D721Med (cell line): ENCODE results near the gene B9D1.
"Not testable (repeated sequence)": the region's sequence is repeated elsewhere in the genome, so short reads cannot be mapped to it uniquely, and the experiment has no call there.

Source experiments
- DNase-seq: peaks from one replicate; pipeline ENCODE4 v3.0.0; 2011; ENCODE audit warnings: low spot score; ENCODE audit not compliant: insufficient read length
- FAIRE-seq: peaks from 2 replicates; lab custom pipeline; 2011; peaks lifted over from hg19 to GRCh38; lab: Jason Lieb, UNC
- TF ChIP-seq, protein P1 (sequence below): IDR thresholded peaks from 2 replicates; pipeline ENCODE4 v1.5.1; 2012; ENCODE audit warnings: mild to moderate bottlenecking, control low read depth; ENCODE audit not compliant: insufficient read depth; ENCODE audit errors: missing control alignments

Gene B9D1

DNA sequence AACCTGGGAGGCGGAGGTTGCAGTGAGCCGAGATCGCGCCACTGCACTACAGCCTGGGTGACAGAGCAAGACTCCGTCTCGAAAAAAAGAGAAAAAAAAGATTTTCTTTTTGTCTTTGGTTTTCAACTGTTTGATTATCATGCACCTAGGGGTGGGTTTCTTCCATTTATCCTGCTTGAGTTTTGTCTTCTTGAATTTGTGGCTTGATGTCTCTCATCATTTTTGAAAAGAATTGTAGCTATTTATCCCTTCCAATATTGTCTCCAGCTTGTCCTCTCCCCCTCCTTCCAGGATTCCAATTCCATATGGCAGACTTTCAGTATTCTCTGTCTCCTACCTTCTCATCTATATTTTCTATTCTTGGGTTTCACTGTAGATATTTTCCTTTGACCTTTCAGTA is 7.8 kb downstream of the B9D1 start:
- TF ChIP-seq, protein P1, sequence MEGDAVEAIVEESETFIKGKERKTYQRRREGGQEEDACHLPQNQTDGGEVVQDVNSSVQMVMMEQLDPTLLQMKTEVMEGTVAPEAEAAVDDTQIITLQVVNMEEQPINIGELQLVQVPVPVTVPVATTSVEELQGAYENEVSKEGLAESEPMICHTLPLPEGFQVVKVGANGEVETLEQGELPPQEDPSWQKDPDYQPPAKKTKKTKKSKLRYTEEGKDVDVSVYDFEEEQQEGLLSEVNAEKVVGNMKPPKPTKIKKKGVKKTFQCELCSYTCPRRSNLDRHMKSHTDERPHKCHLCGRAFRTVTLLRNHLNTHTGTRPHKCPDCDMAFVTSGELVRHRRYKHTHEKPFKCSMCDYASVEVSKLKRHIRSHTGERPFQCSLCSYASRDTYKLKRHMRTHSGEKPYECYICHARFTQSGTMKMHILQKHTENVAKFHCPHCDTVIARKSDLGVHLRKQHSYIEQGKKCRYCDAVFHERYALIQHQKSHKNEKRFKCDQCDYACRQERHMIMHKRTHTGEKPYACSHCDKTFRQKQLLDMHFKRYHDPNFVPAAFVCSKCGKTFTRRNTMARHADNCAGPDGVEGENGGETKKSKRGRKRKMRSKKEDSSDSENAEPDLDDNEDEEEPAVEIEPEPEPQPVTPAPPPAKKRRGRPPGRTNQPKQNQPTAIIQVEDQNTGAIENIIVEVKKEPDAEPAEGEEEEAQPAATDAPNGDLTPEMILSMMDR = no peak
- no peak for FAIRE-seq

DNA sequence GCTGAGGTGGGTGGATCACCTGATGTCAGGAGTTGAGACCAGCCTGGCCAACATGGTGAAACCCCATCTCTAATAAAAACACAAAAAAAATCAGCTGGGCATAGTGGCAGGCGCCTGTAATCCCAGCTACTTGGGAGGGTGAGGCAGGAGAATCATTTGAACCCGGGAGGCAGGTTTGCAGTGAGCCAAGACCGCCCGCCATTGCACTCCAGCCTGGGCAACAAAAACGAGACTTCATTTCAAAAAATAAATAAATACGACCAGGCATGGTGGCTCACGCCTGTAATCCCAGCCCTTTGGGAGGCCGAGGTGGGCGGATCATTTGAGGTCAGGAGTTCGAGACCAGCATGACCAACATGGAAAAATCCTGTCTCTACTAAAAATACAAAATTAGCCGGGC is 9.1 kb downstream of the B9D1 start:
- not testable (repeated sequence) for DNase-seq, FAIRE-seq

More for the DNA sequence above, 7.8 kb downstream of the B9D1 start:
- DNase-seq = no peak

DNA sequence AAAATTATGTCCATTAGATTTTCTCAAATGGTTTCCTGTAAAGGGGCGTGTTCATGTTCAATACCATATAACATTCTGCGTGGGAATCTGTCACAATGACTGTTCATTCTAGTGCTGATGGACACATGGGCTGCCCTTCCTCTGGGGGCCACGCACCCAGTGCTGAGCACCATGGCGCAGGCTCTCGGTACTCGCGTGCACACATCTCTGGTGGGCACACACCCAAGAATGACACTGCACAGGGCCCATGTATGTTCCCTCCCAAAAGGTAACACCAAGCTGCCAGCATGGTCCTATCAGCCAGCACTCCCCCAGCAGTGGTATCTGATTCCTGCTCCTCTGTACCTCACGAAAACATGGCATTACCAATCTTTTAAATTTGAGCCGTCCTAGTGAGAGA is 13.7 kb downstream of the B9D1 start:
- DNase-seq (no peak), FAIRE-seq (no peak)
- TF ChIP-seq, protein P1 = no peak

DNA sequence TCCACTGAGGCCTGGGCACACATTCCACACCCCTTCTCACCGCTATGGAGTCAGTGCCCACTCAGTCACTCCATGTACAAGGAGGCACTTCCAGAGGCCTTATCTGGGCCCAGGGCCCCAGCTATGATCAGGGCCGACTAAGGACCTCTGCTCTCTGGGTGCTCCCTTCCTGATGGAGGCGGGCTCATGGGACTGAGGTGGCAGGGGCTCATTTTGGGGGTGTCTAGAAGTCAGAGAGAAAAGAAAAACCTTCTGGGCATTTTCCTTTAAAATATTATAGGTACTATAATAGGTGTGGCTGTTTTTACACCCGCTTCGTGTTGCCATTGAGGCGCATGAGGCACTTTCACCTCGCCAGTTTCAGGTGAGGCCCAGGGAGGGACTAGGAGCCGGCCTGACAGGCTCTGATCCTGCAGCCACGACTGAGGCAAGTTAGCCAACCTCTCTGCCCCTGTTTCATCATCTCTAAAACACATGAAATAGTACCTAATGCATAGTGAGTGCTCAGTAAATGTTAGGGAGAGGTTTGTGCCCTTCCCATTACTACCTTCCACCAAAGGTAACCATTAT is 14.4 kb downstream of the B9D1 start:
- no peak for DNase-seq
- TF ChIP-seq, protein P1 = no peak
- FAIRE-seq = no peak

DNA sequence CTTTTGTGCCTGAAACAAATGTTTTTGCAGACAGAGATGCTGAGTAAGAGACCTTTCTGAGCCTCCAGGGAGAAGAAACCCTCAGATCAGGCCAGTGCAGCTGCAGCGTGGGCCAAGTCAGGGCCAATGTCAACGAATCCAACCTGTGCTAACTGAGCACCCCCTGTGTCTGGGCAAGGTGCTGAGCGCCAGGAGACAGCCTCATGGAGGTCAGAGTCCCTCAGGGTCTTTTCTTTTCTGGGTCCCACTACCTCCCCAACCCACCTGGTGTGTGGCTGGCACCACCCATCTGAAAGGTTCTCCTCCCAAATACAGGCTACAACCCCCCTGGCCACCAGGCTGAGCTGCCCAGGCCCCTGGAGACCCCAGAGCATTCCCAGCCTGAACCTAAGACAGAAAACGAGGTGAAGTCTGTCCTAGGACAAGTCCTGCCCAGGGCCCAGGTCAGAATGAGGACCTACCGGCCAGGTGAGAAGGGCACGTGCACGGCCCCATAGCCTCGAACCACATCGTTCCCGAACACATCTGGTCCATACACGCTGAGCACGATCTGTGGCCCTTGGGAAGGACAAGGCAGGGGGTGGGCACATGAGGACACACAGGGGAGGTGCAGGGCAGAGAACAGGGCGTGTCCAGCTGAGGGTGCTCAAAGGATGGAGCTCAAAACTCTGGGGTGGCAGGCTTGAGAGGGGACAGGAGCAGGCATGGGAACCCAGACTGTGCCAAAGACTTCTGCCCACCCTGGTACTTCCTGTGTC is 15.0 kb downstream of the B9D1 start:
- TF ChIP-seq, protein P1 = no peak
- no peak for FAIRE-seq
- DNase-seq = no peak

DNA sequence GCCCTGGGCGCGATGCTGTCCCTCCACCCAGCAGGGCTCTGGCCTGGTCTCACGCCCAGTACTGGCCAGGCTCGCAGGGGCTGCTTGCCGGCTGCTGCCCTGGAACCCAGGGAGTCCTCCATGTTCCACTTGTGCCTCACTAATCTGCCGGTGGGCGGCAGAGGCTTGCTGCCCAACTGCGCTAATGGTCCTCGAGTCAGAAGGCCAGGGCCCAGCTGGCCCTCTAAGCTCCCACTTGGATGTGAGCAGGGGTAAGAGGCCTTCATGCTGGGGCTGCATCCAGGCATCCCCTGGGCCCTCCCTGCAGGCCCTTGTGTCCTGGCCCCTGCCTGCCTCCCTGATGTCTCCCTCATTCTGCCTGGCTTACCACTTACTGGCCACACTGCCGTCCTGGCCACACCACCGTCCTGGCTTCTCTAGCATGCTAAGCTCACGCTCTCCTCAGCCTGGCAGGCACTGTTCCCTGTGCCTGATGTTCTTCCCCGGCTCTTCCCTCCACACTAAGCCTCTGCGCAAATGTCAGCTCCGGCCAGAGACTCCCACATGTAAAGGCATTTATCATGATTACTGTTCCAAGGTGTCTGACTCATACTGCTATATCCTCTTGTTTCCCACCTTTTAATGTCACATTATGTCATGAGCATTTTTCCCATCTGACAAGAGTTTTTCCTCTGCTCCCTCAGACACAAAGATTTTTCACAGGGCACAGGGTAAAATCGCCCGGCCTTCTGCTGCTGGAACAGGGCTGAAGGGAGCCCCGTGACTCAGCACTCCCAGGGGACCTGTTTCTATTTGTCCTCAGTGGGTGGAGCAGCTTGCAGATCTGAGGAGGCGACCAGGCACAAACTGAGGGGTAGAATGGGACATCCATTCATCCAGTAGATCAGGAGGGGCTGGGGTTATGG is 15.9 kb downstream of the B9D1 start:
- FAIRE-seq = no peak
- TF ChIP-seq, protein P1 = no peak
- DNase-seq = no peak

DNA sequence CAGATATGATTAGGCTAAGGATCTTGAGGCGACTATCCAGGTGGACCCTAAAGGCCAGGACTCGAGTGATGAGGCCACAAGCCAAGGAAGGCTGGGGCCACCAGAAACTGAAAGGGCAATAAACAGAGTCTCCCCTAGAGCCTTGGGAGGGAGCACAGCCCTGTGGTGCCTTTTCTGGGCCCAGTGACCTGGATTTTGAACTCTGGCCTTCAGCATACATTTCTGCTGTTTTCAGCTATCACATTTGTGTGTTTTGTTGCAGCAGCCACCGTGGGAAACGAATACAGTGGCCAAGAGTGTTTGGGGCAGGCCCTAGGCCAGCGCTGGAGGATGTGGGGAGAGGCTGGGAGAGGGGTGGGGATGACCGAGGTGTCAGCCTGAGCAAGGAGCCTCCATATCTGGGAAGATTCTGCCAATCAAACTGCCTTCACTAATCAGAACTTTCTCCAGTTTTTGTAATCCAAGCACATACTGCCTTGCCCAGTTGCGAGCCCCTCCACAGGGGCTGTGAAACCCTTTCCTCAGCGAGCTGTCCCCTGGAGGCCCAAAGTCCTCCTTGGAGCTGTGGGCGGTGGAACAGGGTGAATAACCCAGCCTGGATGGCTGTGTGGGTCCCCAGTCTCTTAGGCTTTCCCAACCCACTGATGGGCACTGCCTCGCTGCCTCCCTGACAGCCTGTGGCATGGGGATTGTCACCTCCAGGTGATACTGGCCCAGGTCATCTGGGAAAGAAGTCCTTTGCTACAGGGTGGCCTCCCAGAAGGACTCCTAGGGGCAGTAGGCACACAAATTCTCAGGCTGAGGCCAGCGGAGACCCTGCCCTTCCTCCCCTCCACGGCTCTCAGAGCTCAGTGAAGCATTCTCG is 16.8 kb downstream of the B9D1 start:
- TF ChIP-seq, protein P1 = no peak
- FAIRE-seq = no peak
- no peak for DNase-seq
